ENCODE measurements around the gene SVBP.

- TF ChIP-seq EZH2 (IDR thresholded peaks at IDR 0.05; ENCODE audit: insufficient read depth, poor library complexity, severe bottlenecking) (no peak), EZH2phosphoT487 (IDR thresholded peaks at IDR 0.05; ENCODE audit: insufficient read depth, low read depth) (no peak)
Observed at GRCh38 chr1:42779725-42780124, 37.5 kb downstream of the SVBP start.
